Measurements from ENCODE around the gene ASPG. TPM values are rescaled to one million over a fixed set of nuclear protein-coding genes. Genes with fewer than 3 reads are reported as not detected.

Gene ASPG
- total and polyA plus RNA-seq, 2 of the 13 experiments (the other 11 are each of a cell fraction or from before 2014, with no cell fraction given): not detected

GRCh38 chr14:104154246-104154645, 68.7 kb downstream of the ASPG start (continued):
- TF ChIP-seq CTCF (CRISPR knock-in tag; IDR thresholded peaks at IDR 0.05): no peak
- TF ChIP-seq SMARCE1 (IDR thresholded peaks at IDR 0.05; ENCODE audit: borderline replicate concordance): no peak
- TF ChIP-seq ZNF570 (CRISPR knock-in tag; IDR thresholded peaks at IDR 0.05; ENCODE audit: borderline replicate concordance): no peak
- no peak for TF ChIP-seq SPEN (CRISPR knock-in tag; IDR thresholded peaks at IDR 0.05; ENCODE audit: low read depth)
- no peak for TF ChIP-seq BATF2 (CRISPR knock-in tag; IDR thresholded peaks at IDR 0.05)
- no peak for TF ChIP-seq ZNF354B (CRISPR knock-in tag; IDR thresholded peaks at IDR 0.05)
- TF ChIP-seq ZBTB7A (CRISPR knock-in tag; IDR thresholded peaks at IDR 0.05): no peak
- TF ChIP-seq ZNF543 (CRISPR knock-in tag; IDR thresholded peaks at IDR 0.05): no peak
- TF ChIP-seq NFYC (CRISPR knock-in tag; IDR thresholded peaks at IDR 0.05): no peak

GRCh38 chr14:104155513-104155912, 70.0 kb downstream of the ASPG start:
- ChIA-PET POLR2A (no interaction called here), CTCF (ENCODE audit: low intra/inter-chr PET ratio, low total read pairs) (no interaction called here)
- no peak overlapping the region for H3K4me2 ChIP-seq (ENCODE audit: low read depth, low read length)
- H3K9me3 ChIP-seq (ENCODE audit: low read length): no peaks in the 10 kb centered on the region
- H2AFZ ChIP-seq (ENCODE audit: low read length): no peak overlapping the region
- no peaks in the 10 kb centered on the region for H3K4me1 ChIP-seq (ENCODE audit: insufficient read depth, low read length)
- DNase-seq (ENCODE audit: low spot score): no peak
- FAIRE-seq: no peak
- intact Hi-C loops (cut with micrococcal nuclease; ENCODE audit: unreplicated experiment) (no loop called here), in situ Hi-C loops (cut with HindIII; ENCODE audit: extremely low pct_ligation_motif_present, low pct_unique_long_range_greater_than_20kb) (no loop called here)
- 0 out of 2 replicates have a peak, but pooled peaks cover 3% of the 10 kb centered on the region for H4K20me1 ChIP-seq (ENCODE audit: insufficient read depth, low read length)
- no peaks in the 10 kb centered on the region for H3K36me3 ChIP-seq (replicated peaks in 1 of 2; ENCODE audit: control insufficient read depth in 1 of 2, insufficient read depth in 2 of 2, low read length in 2 of 2)
- H3K9ac ChIP-seq (ENCODE audit: insufficient read depth, low read depth, low read length): no peak overlapping the region
- H3K27me3 ChIP-seq (ENCODE audit: control insufficient read depth in 1 of 2, insufficient read depth in 2 of 2, low read length in 2 of 2): peaks cover 11 to 48% of the 10 kb centered on the region in 2 experiments; a peak in 4 of 5 replicates
- WGBS (ENCODE audit: low lambda C conversion rate): 10% methylated on average over 10 of the region's 29 CpGs
- H3K79me2 ChIP-seq (ENCODE audit: insufficient read depth, low read length): no peaks in the 10 kb centered on the region
- no peak overlapping the region for H3K4me3 ChIP-seq (replicated peaks in 1 of 3; ENCODE audit: insufficient read depth in 1 of 3, low read depth in 2 of 3, low read length in 3 of 3)
- ATAC-seq: no peak
- H3K27ac ChIP-seq (ENCODE audit: extremely low read length, insufficient read depth, low read length): no peak overlapping the region
- BruUV-seq (replicated peaks): no TSS peak
- TF ChIP-seq ETV5 (CRISPR knock-in tag; IDR thresholded peaks at IDR 0.05; ENCODE audit: borderline replicate concordance): no peak
- TF ChIP-seq KLF12 (CRISPR knock-in tag; IDR thresholded peaks at IDR 0.05; ENCODE audit: borderline replicate concordance): no peak
- TF ChIP-seq UBTF (CRISPR knock-in tag; IDR thresholded peaks at IDR 0.05): no peak
- TF ChIP-seq ZNF503 (CRISPR knock-in tag; IDR thresholded peaks at IDR 0.05): no peak
- no peak for TF ChIP-seq ZNF7 (CRISPR knock-in tag; IDR thresholded peaks at IDR 0.05)
- TF ChIP-seq RELA (CRISPR knock-in tag; IDR thresholded peaks at IDR 0.05): no peak
- TF ChIP-seq DMAP1 (CRISPR knock-in tag; IDR thresholded peaks at IDR 0.05): no peak

Data from HepG2 (cell line).